GM12874 (cell line): ENCODE data around the gene SLC39A2.

ENCODE experiments used
- CTCF ChIP-seq: IDR thresholded peaks from 2 replicates; pipeline ENCODE4 v1.5.1; 2011; ENCODE audit warnings: low read depth, mild to moderate bottlenecking, control low read depth, low read length, moderate library complexity; ENCODE audit not compliant: insufficient read depth

SLC39A2 gene

GRCh38 chr14:21039585-21040369 lies 40.7 kb downstream of the SLC39A2 start:
- peak; percentile 47 for TF ChIP-seq CTCF

- TF ChIP-seq CTCF = no peak
Observed at GRCh38 chr14:21040370-21040925, 41.4 kb downstream of the SLC39A2 start.

- TF ChIP-seq CTCF = no peak
Observed at GRCh38 chr14:21041676-21042433, 42.8 kb downstream of the SLC39A2 start, which contains the start of gene RNASE7. Gene RNASE7, plus strand, starts transcription at chr14:21042362. Its CDS starts 631 bp downstream, at chr14:21042993.

- TF ChIP-seq CTCF = no peak
Observed at GRCh38 chr14:21042918-21043317, 43.8 kb downstream of the SLC39A2 start.

GRCh38 chr14:21043387-21043973 lies 44.4 kb downstream of the SLC39A2 start:
- no peak for TF ChIP-seq CTCF

- no peak for TF ChIP-seq CTCF
Observed at GRCh38 chr14:21043974-21044618, 45.0 kb downstream of the SLC39A2 start.
